HepG2 (cell line): ENCODE data around the gene WDR18. TPM values are rescaled to one million over a fixed set of nuclear protein-coding genes. Genes with fewer than 3 reads are reported as not detected.

Source experiments
- FOXA3 ChIP-seq: IDR thresholded peaks from 2 replicates; pipeline ENCODE4 v1.6.1; 2016; ENCODE audit warnings: missing genetic modification reagents, missing compliant biosample characterization
- FOXK1 ChIP-seq: sonication (generic); formaldehyde crosslinking; IDR thresholded peaks from 2 replicates; pipeline ENCODE4 v1.4.0; 2020; ENCODE audit warnings: low read depth, missing genetic modification reagents, borderline replicate concordance
- GPN1 ChIP-seq: sonication (generic); formaldehyde crosslinking; IDR thresholded peaks from 2 replicates; pipeline ENCODE4 v1.5.1; 2020; ENCODE audit warnings: missing genetic modification reagents, borderline replicate concordance
- NR2C2 ChIP-seq: sonication (generic); formaldehyde crosslinking; IDR thresholded peaks from 2 replicates; pipeline ENCODE4 v1.4.0; 2020; ENCODE audit warnings: missing genetic modification reagents, mild to moderate bottlenecking, moderate library complexity, borderline replicate concordance
- SMAD1 ChIP-seq: sonication (generic); formaldehyde crosslinking; IDR thresholded peaks from 2 replicates; pipeline ENCODE4 v1.4.0; 2020; ENCODE audit warnings: missing genetic modification reagents, low read depth, mild to moderate bottlenecking, borderline replicate concordance
- TBL1XR1 ChIP-seq: fragments of 150-350 bp; IDR thresholded peaks from 2 replicates; pipeline ENCODE4 v1.6.1; 2014; ENCODE audit warnings: borderline replicate concordance, low read length; ENCODE audit not compliant: partially characterized antibody
- ZBTB42 ChIP-seq: sonication (generic); formaldehyde crosslinking; IDR thresholded peaks from 2 replicates; pipeline ENCODE4 v1.5.0; 2020; ENCODE audit warnings: mild to moderate bottlenecking, missing genetic modification reagents
- ZFX ChIP-seq: sonication (generic); formaldehyde crosslinking; IDR thresholded peaks from 2 replicates; pipeline ENCODE4 v1.4.0; 2020; ENCODE audit warnings: mild to moderate bottlenecking, low read depth, missing genetic modification reagents, moderate library complexity
- ZNF335 ChIP-seq: sonication (generic); formaldehyde crosslinking; IDR thresholded peaks from 2 replicates; pipeline ENCODE4 v1.4.0; 2020; ENCODE audit warnings: missing genetic modification reagents
- ZNF564 ChIP-seq: sonication (generic); formaldehyde crosslinking; IDR thresholded peaks from 2 replicates; pipeline ENCODE4 v1.8.1; 2023; ENCODE audit warnings: mild to moderate bottlenecking, missing genetic modification reagents
- ZSCAN22 ChIP-seq: sonication (generic); formaldehyde crosslinking; IDR thresholded peaks from 2 replicates; pipeline ENCODE4 v1.4.0; 2020; ENCODE audit warnings: mild to moderate bottlenecking, missing genetic modification reagents
- polyA plus RNA-seq, 8 experiments: library from polyadenylated mRNA; depleted of rRNA in 3 of 8; stranded (reverse) in 7 of 8; unstranded in 1 of 8; fragments of >200 nt; fragmentation: Illumina TruSeq in 4 of 8; extraction: Trizol in 4 of 8; gene quantifications; 2 replicates each; pipeline versions ENCODE4 v1.2.1 to v1.2.3, GENCODE V29; 2011 to 2016; ENCODE audit warnings: low read depth in 4 of 8, missing spikeins in 1 of 8, mixed read lengths in 1 of 8; ENCODE audit not compliant: insufficient read depth in 1 of 8
- total RNA-seq, 5 experiments: library from RNA; depleted of rRNA; stranded (reverse); fragments of >200 nt; fragmentation: Illumina TruSeq; extraction: Trizol; gene quantifications; 2 replicates each; pipeline ENCODE4 v1.2.3, GENCODE V29; 2016; ENCODE audit warnings: low read depth in 1 of 5
- TF ChIP-seq, protein P1 (sequence below): sonication (generic); formaldehyde crosslinking; IDR thresholded peaks from 2 replicates; pipeline ENCODE4 v1.5.0; 2020; ENCODE audit warnings: mild to moderate bottlenecking, low read depth, missing genetic modification reagents, borderline replicate concordance
- TF ChIP-seq, protein P2 (sequence below): sonication (generic); formaldehyde crosslinking; IDR thresholded peaks from 2 replicates; pipeline ENCODE4 v1.8.0; 2022; ENCODE audit warnings: missing genetic modification reagents, mild to moderate bottlenecking, borderline replicate concordance
- TF ChIP-seq, protein P3 (sequence below): sonication (generic); formaldehyde crosslinking; IDR thresholded peaks from 2 replicates; pipeline ENCODE4 v1.4.0; 2020; ENCODE audit warnings: missing genetic modification reagents, mild to moderate bottlenecking, borderline replicate concordance
- TF ChIP-seq, protein P4 (sequence below): sonication (generic); formaldehyde crosslinking; IDR thresholded peaks from 2 replicates; pipeline ENCODE4 v1.4.0; 2020; ENCODE audit warnings: mild to moderate bottlenecking, missing genetic modification reagents
- TF ChIP-seq, protein P5 (sequence below): sonication (generic); formaldehyde crosslinking; IDR thresholded peaks from 2 replicates; pipeline ENCODE4 v1.4.0; 2020; ENCODE audit warnings: missing genetic modification reagents
- TF ChIP-seq, protein P6 (sequence below): sonication (generic); formaldehyde crosslinking; IDR thresholded peaks from 2 replicates; pipeline ENCODE4 v1.4.0; 2020; ENCODE audit warnings: low read depth, mild to moderate bottlenecking, missing genetic modification reagents
- TF ChIP-seq, protein P7 (sequence below): sonication (generic); formaldehyde crosslinking; IDR thresholded peaks from 2 replicates; pipeline ENCODE4 v1.4.0; 2020; ENCODE audit warnings: missing genetic modification reagents
- TF ChIP-seq, protein P8 (sequence below): sonication (generic); formaldehyde crosslinking; IDR thresholded peaks from 2 replicates; pipeline ENCODE4 v1.8.1; 2022; ENCODE audit warnings: mild to moderate bottlenecking, missing genetic modification reagents

The WDR18 gene
- total and polyA plus RNA-seq, 2 of the 13 experiments (the other 11 are each of a cell fraction or from before 2014, with no cell fraction given) = 36.4 to 47.6 TPM

DNA sequence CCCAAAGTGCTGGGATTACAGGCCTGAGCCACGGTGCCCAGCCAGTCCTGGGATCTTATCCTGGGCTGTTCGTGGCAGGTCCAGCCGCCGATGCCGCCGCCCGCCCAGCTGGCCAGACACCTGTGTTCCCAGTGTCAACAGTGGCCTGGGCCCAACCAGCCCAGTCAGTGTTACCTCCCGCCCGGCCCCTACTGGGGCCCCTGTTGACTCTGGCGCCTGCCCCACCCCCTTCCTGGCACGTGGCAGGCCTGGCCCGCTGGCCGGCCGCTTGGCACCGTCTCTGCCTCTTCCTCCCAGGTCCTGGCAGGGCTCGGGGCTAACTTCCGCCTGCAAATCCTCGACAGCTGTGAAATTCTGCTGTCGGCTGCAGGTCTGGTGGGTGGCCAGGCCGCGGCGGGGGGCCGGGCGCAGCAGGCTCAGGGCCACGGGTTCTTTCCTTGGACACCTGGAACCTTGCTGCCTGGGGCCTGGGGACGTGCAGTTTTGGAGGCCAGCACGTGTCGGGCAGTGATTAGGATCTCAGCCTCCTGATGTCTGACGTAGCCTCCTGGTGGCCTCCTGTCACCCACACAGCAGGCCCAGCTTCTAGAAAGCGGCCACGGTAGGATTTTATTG, 49.2 kb upstream of the WDR18 start (continued):
- TF ChIP-seq GPN1 (CRISPR knock-in tag) (no peak), ZNF335 (CRISPR knock-in tag) (peak; percentile 93), ZSCAN22 (CRISPR knock-in tag) (peak; percentile 79; the same call in 1 of the 2 replicates), ZFX (CRISPR knock-in tag) (peak; percentile 93), SMAD1 (CRISPR knock-in tag) (no peak), FOXA3 (CRISPR knock-in tag) (peak; percentile 98), FOXK1 (CRISPR knock-in tag) (peak; percentile 98), ZBTB42 (CRISPR knock-in tag) (no peak), ZNF564 (CRISPR knock-in tag) (peak; percentile 84; the same call in 1 of the 2 replicates), TBL1XR1 (peak; percentile 28), NR2C2 (CRISPR knock-in tag) (peak; percentile 75)
- TF ChIP-seq, protein P1, sequence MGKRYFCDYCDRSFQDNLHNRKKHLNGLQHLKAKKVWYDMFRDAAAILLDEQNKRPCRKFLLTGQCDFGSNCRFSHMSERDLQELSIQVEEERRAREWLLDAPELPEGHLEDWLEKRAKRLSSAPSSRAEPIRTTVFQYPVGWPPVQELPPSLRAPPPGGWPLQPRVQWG = no peak
- TF ChIP-seq, protein P2, sequence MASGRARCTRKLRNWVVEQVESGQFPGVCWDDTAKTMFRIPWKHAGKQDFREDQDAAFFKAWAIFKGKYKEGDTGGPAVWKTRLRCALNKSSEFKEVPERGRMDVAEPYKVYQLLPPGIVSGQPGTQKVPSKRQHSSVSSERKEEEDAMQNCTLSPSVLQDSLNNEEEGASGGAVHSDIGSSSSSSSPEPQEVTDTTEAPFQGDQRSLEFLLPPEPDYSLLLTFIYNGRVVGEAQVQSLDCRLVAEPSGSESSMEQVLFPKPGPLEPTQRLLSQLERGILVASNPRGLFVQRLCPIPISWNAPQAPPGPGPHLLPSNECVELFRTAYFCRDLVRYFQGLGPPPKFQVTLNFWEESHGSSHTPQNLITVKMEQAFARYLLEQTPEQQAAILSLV (CRISPR knock-in tag) = peak; percentile 48
- TF ChIP-seq, protein P3, sequence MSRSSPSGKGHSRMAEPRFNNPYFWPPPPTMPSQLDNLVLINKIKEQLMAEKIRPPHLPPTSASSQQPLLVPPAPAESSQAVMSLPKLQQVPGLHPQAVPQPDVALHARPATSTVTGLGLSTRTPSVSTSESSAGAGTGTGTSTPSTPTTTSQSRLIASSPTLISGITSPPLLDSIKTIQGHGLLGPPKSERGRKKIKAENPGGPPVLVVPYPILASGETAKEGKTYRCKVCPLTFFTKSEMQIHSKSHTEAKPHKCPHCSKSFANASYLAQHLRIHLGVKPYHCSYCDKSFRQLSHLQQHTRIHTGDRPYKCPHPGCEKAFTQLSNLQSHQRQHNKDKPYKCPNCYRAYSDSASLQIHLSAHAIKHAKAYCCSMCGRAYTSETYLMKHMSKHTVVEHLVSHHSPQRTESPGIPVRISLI = peak; percentile 52; the same call in 1 of the 2 replicates
- TF ChIP-seq, protein P4, sequence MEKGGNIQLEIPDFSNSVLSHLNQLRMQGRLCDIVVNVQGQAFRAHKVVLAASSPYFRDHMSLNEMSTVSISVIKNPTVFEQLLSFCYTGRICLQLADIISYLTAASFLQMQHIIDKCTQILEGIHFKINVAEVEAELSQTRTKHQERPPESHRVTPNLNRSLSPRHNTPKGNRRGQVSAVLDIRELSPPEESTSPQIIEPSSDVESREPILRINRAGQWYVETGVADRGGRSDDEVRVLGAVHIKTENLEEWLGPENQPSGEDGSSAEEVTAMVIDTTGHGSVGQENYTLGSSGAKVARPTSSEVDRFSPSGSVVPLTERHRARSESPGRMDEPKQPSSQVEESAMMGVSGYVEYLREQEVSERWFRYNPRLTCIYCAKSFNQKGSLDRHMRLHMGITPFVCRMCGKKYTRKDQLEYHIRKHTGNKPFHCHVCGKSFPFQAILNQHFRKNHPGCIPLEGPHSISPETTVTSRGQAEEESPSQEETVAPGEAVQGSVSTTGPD (CRISPR knock-in tag) = peak; percentile 97
- TF ChIP-seq, protein P5, sequence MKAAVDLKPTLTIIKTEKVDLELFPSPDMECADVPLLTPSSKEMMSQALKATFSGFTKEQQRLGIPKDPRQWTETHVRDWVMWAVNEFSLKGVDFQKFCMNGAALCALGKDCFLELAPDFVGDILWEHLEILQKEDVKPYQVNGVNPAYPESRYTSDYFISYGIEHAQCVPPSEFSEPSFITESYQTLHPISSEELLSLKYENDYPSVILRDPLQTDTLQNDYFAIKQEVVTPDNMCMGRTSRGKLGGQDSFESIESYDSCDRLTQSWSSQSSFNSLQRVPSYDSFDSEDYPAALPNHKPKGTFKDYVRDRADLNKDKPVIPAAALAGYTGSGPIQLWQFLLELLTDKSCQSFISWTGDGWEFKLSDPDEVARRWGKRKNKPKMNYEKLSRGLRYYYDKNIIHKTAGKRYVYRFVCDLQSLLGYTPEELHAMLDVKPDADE (CRISPR knock-in tag) = no peak
- TF ChIP-seq, protein P6, sequence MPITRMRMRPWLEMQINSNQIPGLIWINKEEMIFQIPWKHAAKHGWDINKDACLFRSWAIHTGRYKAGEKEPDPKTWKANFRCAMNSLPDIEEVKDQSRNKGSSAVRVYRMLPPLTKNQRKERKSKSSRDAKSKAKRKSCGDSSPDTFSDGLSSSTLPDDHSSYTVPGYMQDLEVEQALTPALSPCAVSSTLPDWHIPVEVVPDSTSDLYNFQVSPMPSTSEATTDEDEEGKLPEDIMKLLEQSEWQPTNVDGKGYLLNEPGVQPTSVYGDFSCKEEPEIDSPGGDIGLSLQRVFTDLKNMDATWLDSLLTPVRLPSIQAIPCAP = peak; percentile 46; the same call in 1 of the 2 replicates
- TF ChIP-seq, protein P7, sequence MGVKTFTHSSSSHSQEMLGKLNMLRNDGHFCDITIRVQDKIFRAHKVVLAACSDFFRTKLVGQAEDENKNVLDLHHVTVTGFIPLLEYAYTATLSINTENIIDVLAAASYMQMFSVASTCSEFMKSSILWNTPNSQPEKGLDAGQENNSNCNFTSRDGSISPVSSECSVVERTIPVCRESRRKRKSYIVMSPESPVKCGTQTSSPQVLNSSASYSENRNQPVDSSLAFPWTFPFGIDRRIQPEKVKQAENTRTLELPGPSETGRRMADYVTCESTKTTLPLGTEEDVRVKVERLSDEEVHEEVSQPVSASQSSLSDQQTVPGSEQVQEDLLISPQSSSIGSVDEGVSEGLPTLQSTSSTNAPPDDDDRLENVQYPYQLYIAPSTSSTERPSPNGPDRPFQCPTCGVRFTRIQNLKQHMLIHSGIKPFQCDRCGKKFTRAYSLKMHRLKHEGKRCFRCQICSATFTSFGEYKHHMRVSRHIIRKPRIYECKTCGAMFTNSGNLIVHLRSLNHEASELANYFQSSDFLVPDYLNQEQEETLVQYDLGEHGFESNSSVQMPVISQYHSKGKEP = no peak
- TF ChIP-seq, protein P8, sequence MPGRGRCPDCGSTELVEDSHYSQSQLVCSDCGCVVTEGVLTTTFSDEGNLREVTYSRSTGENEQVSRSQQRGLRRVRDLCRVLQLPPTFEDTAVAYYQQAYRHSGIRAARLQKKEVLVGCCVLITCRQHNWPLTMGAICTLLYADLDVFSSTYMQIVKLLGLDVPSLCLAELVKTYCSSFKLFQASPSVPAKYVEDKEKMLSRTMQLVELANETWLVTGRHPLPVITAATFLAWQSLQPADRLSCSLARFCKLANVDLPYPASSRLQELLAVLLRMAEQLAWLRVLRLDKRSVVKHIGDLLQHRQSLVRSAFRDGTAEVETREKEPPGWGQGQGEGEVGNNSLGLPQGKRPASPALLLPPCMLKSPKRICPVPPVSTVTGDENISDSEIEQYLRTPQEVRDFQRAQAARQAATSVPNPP (CRISPR knock-in tag) = 0 out of 2 replicates have a peak, but pooled peaks have one; percentile 67
